ENCODE measurements around the gene BRD8. TPM values are rescaled to one million over a fixed set of nuclear protein-coding genes. Genes with fewer than 3 reads are reported as not detected.
"Not testable (repeated sequence)": the region's sequence is repeated elsewhere in the genome, so short reads cannot be mapped to it uniquely, and the experiment has no call there.

The BRD8 gene
- total RNA-seq, 3 donors from 2014 or later: 42.6 to 58.5 (median 57.3) TPM

- Histone ChIP-seq H3K36me3 (ENCODE audit: low read depth) (no peaks in the 10 kb centered on the region), H3K9me3 (no peaks in the 10 kb centered on the region), H3K4me3 (peak within 1 kb of the TSS; percentile 63), H3K4me1 (ENCODE audit: low read depth) (peaks cover 14% of the 10 kb centered on the region)
- intact Hi-C loops (cut with DNase I, micrococcal nuclease): no loop called here
- TF ChIP-seq CTCF (IDR thresholded peaks at IDR 0.05): no peak
- DNase-seq: peak; percentile 88 to 98 (median 91)
- ATAC-seq: peak; percentile 99
These were observed 35.0 kb upstream of the BRD8 start, which contains the start of gene CDC23 for GRCh38 chr5:138213161-138214029. TSS of gene CDC23 (minus strand) at chr5:138213323. CDS start at chr5:138213312, 11 bp downstream.

GRCh38 chr5:138212828-138213160, 34.4 kb upstream of the BRD8 start:
- Histone ChIP-seq H3K4me3 (peak overlapping the region; percentile 63), H3K36me3 (ENCODE audit: low read depth) (no peaks in the 10 kb centered on the region), H3K4me1 (ENCODE audit: low read depth) (peaks cover 14% of the 10 kb centered on the region), H3K9me3 (no peaks in the 10 kb centered on the region)
- DNase-seq (peak in 1 of 3 donors; percentile 52), ATAC-seq (peak; percentile 47)
- no peak for TF ChIP-seq CTCF (IDR thresholded peaks at IDR 0.05)
- intact Hi-C loops (cut with DNase I, micrococcal nuclease): no loop called here

DNA sequence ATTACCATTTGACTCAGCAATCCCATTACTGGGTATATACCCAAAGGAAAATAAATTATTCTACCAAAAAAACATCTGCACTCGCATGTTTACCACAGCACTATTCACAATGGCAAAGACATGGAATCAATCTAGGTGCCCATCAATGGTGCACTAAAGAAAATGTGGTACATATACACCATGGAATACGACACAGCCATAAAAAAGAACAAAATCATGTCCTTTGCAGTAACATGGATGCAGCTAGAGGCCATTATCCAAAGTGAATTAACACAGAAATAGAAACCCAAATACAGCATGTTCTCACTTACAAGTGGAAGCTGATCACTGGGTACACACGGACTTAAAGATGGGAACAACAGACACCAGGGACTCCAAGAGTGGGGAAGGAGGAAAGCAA, 32.6 kb upstream of the BRD8 start:
- intact Hi-C loops (cut with DNase I, micrococcal nuclease): no loop called here

DNA sequence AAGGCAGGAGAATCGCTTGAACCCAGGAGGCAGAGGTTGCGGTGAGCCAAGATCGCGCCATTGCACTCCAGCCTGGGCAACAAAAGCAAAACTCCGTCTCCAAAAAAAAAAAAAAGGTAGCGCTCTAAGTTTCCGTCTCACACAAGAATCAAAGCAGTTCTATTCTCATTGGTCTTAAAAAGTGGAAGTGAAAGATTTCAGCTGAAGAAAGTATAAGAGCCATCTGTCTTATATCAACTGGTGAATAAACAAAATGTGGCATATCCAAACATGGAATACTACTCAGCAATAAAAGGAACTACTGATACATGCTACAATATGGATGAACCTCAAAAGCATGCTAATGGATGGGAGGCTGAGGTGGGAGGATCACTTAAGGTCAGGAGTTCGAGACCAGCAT, 15.4 kb upstream of the BRD8 start:
- intact Hi-C loops (cut with DNase I, micrococcal nuclease); H3K4me1 ChIP-seq (ENCODE audit: low read depth); ATAC-seq: not testable (repeated sequence)

More for the DNA sequence above, 32.6 kb upstream of the BRD8 start:
- no peaks in the 10 kb centered on the region for H3K9me3 ChIP-seq
- no peak overlapping the region for H3K4me3 ChIP-seq
- TF ChIP-seq CTCF (IDR thresholded peaks at IDR 0.05): no peak
- no peak for DNase-seq
- no peak for ATAC-seq
- H3K4me1 ChIP-seq (ENCODE audit: low read depth): peaks cover 14% of the 10 kb centered on the region
- H3K36me3 ChIP-seq (ENCODE audit: low read depth): no peaks in the 10 kb centered on the region

GRCh38 chr5:138192826-138193225, 14.4 kb upstream of the BRD8 start:
- no peak for DNase-seq
- Histone ChIP-seq H3K9me3 (no peaks in the 10 kb centered on the region), H3K4me3 (no peak overlapping the region), H3K4me1 (ENCODE audit: low read depth) (no peaks in the 10 kb centered on the region), H3K36me3 (ENCODE audit: low read depth) (peaks cover 6% of the 10 kb centered on the region)
- ATAC-seq: no peak
- no peak for TF ChIP-seq CTCF (IDR thresholded peaks at IDR 0.05)
- intact Hi-C loops (cut with DNase I, micrococcal nuclease): no loop called here

More for the DNA sequence above, 15.4 kb upstream of the BRD8 start:
- H3K9me3 ChIP-seq; DNase-seq; H3K4me3 ChIP-seq; H3K36me3 ChIP-seq (ENCODE audit: low read depth): not testable (repeated sequence)

DNA sequence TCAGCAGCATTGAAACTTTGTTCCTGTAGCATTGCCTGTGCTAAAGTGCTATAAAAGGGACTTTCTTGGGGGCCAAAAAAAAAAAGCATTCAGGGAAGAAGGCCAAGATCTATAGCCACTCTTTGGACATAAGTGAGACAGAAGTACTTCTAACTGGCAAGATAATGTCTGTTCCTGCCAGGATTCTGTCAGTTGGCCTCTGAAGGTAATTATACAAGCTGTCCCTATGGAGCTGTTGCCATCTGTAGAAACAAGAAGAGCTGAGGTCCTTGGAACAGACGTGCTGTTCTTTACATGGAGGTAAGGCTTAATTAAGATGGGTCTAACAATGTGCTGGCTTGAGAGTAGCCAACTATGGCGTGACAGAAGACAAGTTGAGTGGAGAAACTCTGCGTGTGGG, 10.2 kb upstream of the BRD8 start:
- ATAC-seq (no peak), DNase-seq (no peak)
- H3K36me3 ChIP-seq (ENCODE audit: low read depth): peaks cover 6% of the 10 kb centered on the region
- intact Hi-C loops (cut with DNase I, micrococcal nuclease): no loop called here
- TF ChIP-seq CTCF (IDR thresholded peaks at IDR 0.05): no peak
- no peak overlapping the region for H3K4me3 ChIP-seq
- H3K9me3 ChIP-seq: no peaks in the 10 kb centered on the region
- H3K4me1 ChIP-seq (ENCODE audit: low read depth): no peaks in the 10 kb centered on the region
